ENCODE measurements around the gene WDFY1.

- TF ChIP-seq CTCF (IDR thresholded peaks at IDR 0.05) (no peak), POLR2A (IDR thresholded peaks at IDR 0.05) (no peak)
These were observed 58.0 kb downstream of the WDFY1 start for GRCh38 chr2:223887127-223887526.
